Pulmonary artery endothelial cell (primary cell): ENCODE results near the gene SPTAN1. TPM values are rescaled to one million over a fixed set of nuclear protein-coding genes. Genes with fewer than 3 reads are reported as not detected.

ENCODE experiments used
- DNase-seq: peaks from one replicate; pipeline ENCODE4 v3.0.0-alpha.2; 2011; ENCODE audit warnings: low read depth, low spot score
- total RNA-seq: library from RNA; depleted of rRNA; stranded (reverse); fragments of >200 nt; gene quantifications from 2 replicates; pipeline ENCODE4 v1.2.3, GENCODE V29; 2014

SPTAN1 gene
- total RNA-seq, 1 donor from 2014 or later, result 394 TPM

DNA sequence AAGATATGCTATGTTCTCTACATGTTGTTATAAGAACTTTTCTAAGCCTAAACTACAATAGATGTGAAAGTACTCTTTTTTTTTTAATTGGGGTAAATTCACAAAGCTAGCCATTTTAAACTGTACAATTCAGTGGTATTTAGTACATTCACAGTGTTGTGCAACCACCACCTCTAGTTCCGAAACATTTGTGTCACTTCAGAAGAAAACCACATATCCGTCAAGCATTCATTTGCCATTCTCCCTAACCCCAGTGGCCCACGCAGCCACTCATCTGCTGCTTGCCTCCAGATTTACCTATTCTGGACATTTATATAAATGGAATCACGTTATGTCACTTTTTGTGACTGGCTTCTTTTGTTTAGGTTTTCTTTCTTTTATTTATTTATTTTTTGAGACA lies 43.1 kb downstream of the SPTAN1 start:
- DNase-seq, result no peak

DNA sequence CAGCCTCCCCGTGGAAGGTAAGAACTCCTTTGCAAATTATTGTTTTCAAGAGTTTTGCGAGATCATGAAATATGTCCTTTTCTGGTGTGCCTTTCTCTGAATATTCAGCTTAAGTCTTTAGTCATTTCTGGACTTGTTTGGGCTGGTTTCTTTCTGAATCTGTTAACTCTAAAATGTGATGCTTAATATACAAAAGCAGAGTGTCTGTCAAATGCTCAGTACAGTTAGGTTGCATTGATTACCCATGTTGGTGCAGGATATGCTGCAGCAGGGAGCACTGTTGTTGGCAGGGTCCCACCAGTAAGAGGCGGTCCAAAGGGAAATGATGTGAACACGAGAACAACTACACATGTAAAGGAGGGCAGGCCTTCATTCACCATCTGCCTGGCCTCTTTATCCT lies 47.7 kb downstream of the SPTAN1 start:
- DNase-seq, result no peak

DNA sequence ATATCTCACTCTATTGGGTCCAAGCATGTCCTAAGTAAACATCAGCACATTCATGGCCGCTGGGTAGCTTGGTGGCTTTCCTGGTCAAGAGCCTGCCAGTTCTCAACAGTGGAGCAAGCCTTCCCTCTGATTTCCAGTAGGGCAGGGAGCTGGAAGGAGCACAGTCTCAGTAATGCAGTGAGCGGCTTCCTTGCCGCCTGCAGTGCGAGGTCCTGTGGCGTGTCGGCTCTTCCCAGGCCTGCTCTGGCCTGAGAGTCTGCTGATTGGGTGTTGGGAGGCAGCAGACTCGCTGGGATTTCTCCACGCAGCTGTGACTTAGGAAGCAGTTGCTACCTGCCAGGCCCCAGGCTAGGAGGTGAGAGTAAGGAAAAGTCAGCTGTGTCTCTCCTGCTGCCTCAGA lies 51.3 kb downstream of the SPTAN1 start:
- no peak for DNase-seq

DNA sequence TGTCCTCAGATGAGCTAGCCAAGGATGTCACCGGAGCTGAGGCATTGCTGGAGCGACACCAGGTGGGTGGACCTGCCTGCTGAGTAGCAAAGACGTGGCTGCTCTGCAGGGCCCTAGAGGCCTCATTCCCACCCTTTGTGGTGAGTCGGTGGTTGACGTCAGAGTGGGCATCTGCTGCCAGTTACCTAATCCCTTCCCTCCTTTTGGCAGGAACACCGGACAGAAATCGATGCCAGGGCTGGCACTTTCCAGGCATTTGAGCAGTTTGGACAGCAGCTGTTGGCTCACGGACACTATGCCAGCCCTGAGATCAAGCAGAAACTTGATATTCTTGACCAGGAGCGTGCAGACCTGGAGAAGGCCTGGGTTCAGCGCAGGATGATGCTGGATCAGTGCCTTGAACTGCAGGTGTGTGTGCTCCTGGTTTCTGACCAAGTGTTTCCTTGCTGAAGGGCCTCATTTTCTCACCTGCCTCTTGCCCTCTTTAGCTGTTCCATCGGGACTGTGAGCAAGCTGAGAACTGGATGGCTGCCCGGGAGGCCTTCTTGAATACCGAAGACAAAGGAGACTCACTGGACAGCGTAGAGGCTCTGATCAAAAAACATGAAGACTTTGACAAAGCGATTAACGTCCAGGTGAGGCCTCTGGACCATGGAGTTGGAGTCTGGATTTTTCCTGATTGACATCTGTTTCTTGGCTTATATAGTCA lies 55.4 kb downstream of the SPTAN1 start:
- DNase-seq, result no peak

DNA sequence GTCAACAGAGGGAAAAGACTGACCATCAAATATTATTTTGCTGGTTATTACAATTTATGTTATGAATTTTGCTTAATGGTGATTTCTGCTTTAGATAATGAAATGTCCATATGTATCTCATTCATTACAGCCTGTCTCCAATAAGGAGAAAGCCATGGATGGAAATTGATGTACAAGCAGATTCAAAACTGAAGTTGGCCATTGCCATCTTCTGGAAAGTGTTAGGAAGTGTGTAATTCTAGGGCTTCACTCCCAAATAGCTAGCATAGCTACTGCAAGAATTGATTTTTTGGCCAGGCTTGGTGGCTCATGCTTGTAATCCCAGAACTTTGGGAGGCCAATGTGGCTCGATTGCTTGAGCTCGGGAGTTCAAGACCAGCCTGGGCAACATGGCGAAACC lies 58.5 kb downstream of the SPTAN1 start:
- DNase-seq, result no peak

DNA sequence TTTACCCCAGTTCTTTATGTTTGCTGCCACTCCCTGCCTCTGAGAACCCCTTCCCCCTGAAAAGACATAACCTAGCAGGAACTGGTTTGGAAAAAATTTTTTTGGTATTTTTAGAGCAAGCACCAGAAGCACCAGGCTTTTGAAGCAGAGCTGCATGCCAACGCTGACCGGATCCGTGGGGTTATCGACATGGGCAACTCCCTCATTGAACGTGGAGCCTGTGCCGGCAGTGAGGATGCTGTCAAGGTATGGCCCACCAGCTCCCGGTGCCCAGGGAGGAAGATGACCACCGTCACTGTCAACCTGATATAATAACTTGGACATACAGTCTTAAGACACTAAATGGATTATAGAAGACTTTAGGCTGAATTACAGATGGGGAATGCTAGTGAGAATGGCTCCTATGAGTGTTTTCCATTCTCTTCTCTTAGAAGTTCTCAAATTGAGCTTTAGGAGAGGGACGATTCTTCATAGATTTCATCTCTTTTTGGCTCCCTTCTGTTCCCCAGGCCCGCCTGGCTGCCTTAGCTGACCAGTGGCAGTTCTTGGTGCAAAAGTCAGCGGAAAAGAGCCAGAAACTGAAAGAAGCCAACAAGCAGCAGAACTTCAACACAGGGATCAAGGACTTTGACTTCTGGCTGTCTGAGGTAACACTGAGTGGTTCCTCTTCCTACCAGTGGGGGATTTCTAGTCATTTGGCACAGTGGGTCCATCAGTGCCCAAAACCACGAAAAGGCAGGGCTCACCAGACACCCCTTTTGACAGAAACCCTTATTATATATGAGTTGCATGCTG lies 59.4 kb downstream of the SPTAN1 start:
- no peak for DNase-seq

DNA sequence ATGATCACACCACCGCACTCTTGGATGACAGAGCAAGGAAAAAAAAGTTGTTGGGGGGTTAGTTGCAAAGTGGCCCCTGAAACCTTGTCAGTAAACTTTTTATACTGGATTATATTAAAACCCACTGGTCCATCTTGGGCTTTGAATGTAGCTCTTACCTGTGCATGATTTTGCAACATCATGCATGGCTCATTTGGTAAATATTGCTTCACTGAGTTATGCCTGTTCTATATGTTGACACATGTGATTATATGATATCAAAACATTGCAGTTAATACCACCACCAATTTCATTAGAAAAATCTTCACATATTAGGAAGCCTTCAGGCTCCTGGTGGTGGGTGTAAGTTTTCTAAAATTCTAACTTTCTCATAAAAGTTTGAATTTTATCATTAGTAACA lies 62.3 kb downstream of the SPTAN1 start:
- DNase-seq, result no peak

DNA sequence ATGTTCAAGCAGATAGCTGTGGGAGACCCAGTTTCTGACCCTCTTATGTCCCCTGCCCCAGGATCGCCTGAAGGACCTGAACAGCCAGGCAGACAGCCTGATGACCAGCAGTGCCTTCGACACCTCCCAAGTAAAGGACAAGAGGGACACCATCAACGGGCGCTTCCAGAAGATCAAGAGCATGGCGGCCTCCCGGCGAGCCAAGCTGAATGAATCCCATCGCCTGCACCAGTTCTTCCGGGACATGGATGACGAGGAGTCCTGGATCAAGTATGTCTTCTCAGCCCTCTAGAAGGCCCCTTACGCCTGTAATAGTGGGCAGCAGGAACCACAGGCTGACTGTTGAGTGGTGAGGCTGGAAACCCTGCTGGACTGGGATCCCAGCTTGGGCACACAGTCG lies 63.2 kb downstream of the SPTAN1 start:
- no peak for DNase-seq

DNA sequence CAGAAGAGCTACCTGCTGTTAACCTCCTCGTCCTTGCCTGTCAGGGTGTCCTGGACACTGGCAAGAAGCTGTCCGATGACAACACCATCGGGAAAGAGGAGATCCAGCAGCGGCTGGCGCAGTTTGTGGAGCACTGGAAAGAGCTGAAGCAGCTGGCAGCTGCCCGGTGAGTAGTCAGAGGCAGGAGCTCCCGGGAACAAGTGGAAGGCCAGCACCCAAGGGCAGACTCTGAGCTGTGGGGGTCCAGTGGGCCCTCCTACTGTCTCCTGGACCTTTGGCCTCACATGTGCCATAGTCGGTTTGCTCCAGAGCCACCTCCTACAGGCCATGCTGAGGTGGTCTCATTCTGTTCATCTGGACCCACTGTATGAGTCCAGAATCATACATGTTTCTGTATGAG lies 65.6 kb downstream of the SPTAN1 start:
- no peak for DNase-seq

DNA sequence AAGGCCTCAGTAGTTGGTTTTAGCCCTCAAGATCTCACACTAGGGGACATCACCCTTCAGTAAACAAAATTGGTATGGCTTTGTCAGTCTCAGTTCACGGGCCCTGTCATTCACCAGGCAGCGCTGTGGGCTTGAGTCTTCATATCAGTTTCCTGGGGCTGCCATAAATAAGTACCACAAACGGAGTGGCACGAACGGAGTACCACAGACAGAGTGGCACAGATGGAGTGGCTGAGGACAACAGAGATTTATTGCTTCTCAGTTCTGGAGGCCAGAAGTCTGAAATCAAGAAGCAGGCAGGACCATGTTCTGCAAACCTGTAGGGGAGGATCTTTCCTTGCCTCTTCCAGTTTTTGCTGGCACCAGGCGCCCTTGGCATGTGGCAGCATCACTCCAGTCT lies 66.7 kb downstream of the SPTAN1 start:
- DNase-seq, result no peak

DNA sequence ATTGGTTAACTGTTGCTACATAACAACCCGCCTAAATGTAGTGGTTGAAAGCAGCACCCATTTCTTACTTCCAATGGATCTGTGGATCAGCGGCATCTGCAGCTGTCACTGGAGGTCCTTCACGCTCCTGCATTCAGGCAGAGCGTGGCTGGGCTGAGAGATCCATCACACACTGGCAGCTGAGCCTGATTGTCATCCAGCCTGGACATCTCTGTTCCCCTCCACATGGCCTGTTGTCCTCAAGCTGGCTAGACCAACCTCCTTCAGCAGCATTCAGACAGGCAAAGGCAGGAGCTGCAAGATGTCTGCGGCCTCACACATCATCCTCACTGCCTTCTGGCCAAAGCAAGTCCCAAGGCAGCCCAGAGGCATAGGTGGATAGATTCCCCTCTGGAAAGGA lies 67.4 kb downstream of the SPTAN1 start:
- DNase-seq, result no peak

DNA sequence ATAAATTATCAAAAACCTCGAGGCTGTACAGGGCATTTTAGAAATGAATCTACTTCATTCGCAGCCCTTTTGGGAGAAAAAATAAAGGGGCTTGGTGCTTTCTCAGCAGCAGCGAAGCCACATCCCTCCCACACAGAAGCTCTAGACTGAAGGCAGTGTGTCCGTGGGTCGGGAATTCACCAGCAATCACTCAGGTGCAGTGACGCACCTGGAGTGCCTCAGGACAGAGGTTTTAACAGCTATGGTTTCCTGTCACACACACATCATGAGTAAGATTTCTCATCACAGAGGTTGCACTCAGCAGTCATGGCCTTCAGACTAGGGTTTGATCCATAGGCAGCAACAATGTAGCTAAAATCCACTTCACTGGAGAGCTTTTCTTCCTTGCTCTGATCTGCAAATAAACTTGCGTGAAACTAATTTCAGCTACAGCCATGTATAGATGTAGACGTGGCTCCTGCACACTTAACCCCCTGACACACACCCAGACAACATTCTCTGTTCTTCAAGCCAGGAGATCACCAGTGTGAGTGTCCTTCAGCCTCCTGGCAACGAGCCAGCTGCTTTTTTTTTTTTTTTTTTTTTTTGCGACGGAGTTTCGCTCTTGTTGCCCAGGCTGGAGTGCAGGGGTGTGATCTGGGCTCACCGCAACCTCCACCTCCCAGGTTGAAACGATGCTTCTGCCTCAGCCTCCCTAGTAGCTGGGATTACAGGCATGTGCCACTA lies 69.5 kb downstream of the SPTAN1 start:
- no peak for DNase-seq

DNA sequence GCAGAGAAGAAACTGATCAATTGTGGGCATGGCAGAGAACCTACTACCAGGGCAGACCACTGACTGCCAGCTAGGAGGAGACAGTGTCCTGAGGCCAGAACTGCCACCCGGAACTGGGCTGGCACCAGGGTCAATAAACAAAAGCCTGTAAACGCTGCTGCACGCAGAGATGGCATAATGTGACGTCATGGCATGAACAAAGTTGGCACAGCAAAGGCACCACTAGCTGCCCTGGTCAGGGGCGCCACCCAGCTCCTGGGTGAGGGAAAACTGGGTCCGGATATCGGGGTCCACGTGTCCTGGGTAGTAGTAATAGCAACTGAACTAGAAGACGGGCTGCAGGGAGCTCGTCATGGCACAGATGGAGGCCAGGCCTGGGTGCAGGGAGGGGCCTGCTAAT lies 72.2 kb downstream of the SPTAN1 start:
- DNase-seq, result no peak

DNA sequence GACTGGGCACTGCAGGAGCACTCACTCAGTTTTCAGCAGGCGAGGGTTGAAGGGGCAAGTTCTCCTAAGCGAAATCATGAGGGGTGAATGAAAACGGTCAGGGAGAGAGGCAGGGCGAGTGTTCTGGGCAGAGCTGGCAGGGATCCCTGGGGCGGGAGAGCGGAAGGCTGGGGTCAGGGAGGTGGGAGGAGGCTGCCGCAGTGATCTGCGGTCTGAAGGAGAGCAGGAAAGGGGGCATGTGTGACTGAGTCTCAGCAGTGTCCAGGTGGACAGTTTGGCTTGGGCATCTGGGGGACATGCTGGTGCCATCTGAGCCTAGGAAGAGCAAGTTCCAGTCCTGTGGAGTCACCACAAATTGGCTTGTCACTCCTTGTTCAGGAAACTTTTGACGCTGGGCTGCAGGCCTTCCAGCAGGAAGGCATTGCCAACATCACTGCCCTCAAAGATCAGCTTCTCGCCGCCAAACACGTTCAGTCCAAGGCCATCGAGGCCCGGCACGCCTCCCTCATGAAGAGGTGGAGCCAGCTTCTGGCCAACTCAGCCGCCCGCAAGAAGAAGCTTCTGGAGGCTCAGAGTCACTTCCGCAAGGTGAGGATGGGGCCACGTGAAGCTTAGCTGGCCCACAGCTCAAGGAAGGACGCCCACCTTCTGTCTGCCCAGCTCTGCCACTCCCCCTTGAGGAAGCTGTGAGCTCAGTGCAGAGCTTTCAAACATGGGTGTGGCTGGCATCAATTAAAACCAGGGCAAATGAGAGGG lies 73.2 kb downstream of the SPTAN1 start:
- DNase-seq, result no peak

DNA sequence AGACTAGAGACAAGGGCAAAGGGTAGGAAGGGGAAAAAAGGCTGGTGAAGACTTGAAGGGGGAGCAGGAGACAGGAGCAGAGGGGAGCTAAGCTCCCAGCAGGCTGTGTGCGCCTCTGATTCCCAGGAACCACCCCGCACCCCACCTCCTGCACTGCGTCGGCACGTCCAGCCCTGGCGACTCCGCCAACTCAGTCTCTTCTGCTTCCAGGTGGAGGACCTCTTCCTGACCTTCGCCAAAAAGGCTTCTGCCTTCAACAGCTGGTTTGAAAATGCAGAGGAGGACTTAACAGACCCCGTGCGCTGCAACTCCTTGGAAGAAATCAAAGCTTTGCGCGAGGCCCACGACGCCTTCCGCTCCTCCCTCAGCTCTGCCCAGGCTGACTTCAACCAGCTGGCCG lies 73.8 kb downstream of the SPTAN1 start:
- no peak for DNase-seq

DNA sequence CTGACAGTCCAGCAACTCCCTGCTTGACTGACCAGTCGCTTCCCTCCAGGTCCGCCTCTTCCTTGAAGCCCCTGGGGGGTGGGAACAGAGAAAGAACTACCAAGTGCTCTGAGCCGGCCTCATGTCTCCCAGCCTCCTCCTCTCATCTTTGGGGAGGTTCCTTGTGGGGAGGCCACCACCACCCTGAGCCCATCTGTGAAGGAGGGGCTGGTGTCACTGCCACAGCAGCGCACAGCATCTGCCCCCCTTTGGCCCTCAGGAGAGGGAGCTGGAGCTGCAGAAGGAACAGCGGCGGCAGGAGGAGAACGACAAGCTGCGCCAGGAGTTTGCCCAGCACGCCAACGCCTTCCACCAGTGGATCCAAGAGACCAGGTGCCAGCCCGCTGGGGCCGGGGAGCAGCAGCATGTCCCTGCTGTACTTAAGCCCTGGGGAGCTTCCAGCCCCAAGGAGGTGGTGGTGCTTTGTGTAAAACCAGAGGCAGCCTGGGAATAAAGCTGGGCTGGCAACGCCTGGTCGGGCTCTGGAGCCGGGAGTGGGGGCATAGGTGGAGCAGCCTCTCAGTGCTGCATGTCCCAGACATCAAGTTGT lies 74.8 kb downstream of the SPTAN1 start:
- DNase-seq, result no peak

DNA sequence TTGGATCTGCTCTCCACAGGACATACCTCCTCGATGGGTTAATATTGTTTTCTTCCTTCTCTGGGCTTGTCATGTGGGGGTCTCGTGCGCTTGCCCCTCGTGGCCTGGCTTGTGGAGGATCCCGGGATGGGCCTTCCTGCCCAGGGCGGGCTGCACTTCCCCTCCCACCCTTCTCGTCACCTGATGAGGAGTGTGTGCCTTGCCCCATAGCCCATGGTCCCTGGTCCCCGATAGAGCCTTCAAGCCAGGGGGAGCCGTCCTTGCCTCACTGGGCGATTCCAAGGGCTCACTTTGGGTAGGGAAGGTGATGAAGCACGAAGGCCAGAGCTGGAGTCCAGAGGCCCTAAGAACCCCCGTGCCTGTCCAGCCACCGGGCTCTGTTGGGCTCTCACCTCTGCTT lies 75.5 kb downstream of the SPTAN1 start:
- DNase-seq, result no peak

DNA sequence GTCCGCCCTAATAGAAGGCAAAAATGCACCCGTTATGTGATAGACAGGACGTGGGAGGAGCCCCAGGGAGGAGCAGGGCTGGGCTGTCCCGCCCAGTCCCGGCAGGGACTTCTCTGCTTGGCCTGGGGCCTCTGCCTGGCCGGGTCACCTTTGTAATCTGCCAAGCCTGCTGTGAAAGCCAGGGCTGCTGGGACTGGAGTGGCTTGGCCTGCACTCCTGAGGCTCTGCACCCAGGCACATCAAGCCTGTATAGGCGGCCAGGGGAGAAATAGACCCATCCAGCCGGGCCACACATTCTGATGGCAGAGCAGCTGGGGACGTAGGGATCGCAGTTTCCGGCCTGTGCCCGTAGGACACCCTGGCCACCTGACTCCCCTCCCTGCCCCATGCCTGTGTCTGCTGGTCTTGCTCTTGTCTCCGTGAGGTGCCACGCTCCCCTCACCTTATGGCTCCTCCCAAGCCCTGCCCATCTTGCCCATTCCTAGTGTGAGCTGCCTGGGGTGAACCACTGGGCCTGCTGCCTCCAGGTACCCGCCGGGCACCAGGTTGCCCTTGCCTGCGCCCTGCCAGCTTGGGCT lies 76.2 kb downstream of the SPTAN1 start:
- DNase-seq, result no peak

DNA sequence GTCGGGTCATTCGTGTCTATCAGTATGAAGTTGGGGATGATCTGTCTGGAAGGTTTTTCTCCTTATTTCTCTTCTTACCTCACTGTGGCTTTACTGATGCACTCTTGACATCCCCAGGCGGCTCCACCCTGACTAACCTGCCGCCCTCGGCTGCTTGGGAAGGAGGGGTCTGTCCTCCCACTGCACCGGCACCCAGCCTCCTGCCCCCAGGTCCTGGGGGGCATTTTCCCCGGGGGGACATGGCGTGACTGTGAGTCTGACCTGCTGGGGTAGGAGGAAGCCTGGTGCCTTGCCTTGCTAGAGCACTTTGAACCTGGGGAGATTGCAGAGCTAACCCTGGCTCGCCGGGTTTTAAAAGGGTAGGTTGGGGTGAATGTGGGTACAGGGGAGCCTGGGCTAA lies 76.7 kb downstream of the SPTAN1 start:
- DNase-seq, result no peak

DNA sequence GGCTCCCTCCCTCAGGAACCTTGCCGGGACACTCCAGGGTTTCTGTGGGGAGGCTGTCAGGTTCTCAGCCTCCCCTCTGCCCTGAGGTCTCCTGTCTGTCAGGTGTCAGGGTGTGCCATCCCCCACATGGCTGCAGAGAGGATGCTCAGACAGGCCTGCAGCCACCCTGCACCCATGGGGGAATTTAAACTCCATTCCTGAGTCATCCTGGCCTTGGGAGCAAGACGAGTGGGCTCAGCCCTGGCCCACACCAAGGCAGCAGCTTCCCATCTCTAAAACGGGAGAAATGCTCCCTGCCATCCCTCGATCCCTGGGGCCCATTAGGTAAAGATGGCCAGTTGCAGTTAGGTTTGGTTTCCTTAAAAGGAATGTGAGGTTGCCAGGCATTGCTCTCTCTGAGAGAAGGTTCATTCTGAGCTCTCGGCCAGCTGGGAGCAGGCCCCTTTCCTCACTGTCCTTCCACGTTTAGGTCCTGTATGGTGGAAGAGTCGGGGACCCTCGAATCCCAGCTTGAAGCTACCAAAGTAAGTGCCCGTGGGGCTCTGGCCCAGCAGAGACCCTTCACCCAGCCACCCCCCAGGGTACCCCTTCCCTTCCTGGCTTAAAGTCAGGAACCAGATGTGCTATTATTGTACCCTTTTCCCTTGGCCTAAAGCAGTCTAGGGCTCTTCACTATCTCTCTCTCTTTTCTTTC lies 77.6 kb downstream of the SPTAN1 start:
- no peak for DNase-seq
